Esophagus squamous epithelium (tissue), 5 donors: ENCODE measurements around the gene TRMT10B. TPM values are rescaled to one million over a fixed set of nuclear protein-coding genes. Genes with fewer than 3 reads are reported as not detected.

Source experiments
- DNase-seq: peaks from one replicate; lab custom pipeline; 2025; lab: John Stamatoyannopoulos, UW
- H3K27ac ChIP-seq, 4 donors: fragments of 200-600 bp; sonication (generic); one replicate each; pipeline ENCODE4 v1.5.1; 2016 to 2019; ENCODE audit warnings: mild to moderate bottlenecking in 1 of 4
- H3K27me3 ChIP-seq, 4 donors: fragments of 200-600 bp; sonication (generic); 1 replicate in 3 of 4; 2 replicates in 1 of 4; pipeline versions ENCODE4 v1.5.1 to v1.6.0; 2017 to 2021; ENCODE audit warnings: antibody characterized with exemption in 1 of 4
- H3K36me3 ChIP-seq, 3 donors: fragments of 200-600 bp; sonication (generic); one replicate each; pipeline ENCODE4 v1.5.1; 2016 to 2019
- H3K4me1 ChIP-seq, 3 donors: fragments of 200-600 bp; sonication (generic); one replicate each; pipeline ENCODE4 v1.5.1; 2017 to 2019
- H3K4me3 ChIP-seq, 4 donors: fragments of 200-600 bp; sonication (generic); 1 replicate in 3 of 4; 2 replicates in 1 of 4; pipeline ENCODE4 v1.5.1; 2016 to 2019; ENCODE audit warnings: mild to moderate bottlenecking in 2 of 4, moderate library complexity in 1 of 4
- H3K9me3 ChIP-seq, 3 donors: fragments of 200-600 bp; sonication (generic); one replicate each; pipeline ENCODE4 v1.5.1; 2016 to 2019
- POLR2A ChIP-seq, 4 donors: fragments of 450-650 bp; IDR thresholded peaks; one replicate each; pipeline ENCODE4 v1.6.1; 2017; ENCODE audit warnings: antibody characterized with exemption in 4 of 4, mild to moderate bottlenecking in 4 of 4, moderate library complexity in 3 of 4
- WGBS, 2 donors: methylation state at CpG; one replicate each; pipeline ENCODE4 v1.1.5; 2018; 5-methylcytosine and 5-hydroxymethylcytosine counted together
- intact Hi-C: fragments of 100-400 bp; cut with DNase I; formaldehyde crosslinking; loops from one replicate; pipeline ENCODE4 v1.15.0; 2022
- total RNA-seq, 4 donors: library from RNA; depleted of rRNA; stranded (reverse); fragments of >200 nt; gene quantifications; one replicate each; pipeline ENCODE4 v1.1.0, GENCODE V29; 2016
- TF ChIP-seq, protein P1 (sequence below), 6 experiments: fragments of 450-650 bp in 4 of 6; fragments of 200-600 bp in 2 of 6; sonication (generic) in 2 of 6; IDR thresholded peaks; one replicate each; pipeline ENCODE4 v1.5.1; 2016 to 2019; ENCODE audit warnings: antibody characterized with exemption in 6 of 6, mild to moderate bottlenecking in 4 of 6, moderate library complexity in 4 of 6
- donor health status: DM: yes; HTN: yes; CAD: no.

The TRMT10B gene
- total RNA-seq, 4 donors from 2014 or later = 2.1 to 6.5 (median 3.0) TPM

DNA sequence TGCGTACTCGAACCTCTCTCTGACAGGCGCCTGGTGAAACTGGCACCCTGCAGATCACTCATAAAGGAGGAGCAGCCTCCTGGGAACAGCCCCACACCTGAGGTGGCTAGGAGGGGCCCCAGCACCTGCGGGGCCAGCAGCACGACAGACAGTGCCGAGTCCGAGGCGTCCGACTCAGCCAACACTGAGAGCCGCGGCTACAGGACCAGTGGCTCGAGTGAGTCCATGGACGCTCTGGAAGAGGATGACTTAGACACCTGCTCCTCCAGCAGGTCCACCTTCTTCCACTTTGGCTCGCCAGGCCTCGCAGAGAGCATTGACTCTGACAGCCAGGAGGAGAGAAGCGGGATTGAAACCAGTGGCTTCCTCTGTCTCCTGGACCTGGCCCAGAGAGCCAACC is 13.5 kb upstream of the TRMT10B start:
- Histone ChIP-seq H3K27ac (no peak overlapping the region), H3K9me3 (no peaks in the 10 kb centered on the region), H3K36me3 (no peaks in the 10 kb centered on the region), H3K4me3 (no peak overlapping the region), H3K4me1 (no peaks in the 10 kb centered on the region), H3K27me3 (peaks cover 0 to 5% (median 0%) of the 10 kb centered on the region in 4 donors)
- TF ChIP-seq, protein P1, sequence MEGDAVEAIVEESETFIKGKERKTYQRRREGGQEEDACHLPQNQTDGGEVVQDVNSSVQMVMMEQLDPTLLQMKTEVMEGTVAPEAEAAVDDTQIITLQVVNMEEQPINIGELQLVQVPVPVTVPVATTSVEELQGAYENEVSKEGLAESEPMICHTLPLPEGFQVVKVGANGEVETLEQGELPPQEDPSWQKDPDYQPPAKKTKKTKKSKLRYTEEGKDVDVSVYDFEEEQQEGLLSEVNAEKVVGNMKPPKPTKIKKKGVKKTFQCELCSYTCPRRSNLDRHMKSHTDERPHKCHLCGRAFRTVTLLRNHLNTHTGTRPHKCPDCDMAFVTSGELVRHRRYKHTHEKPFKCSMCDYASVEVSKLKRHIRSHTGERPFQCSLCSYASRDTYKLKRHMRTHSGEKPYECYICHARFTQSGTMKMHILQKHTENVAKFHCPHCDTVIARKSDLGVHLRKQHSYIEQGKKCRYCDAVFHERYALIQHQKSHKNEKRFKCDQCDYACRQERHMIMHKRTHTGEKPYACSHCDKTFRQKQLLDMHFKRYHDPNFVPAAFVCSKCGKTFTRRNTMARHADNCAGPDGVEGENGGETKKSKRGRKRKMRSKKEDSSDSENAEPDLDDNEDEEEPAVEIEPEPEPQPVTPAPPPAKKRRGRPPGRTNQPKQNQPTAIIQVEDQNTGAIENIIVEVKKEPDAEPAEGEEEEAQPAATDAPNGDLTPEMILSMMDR (IDR thresholded peaks at IDR 0.05) = no peak
- no peak for TF ChIP-seq POLR2A (IDR thresholded peaks at IDR 0.05)
- intact Hi-C loops = no loop called here
- WGBS, 2 donors = 89 to 100% methylated on average over 2 to 10 of the region's 16 CpGs
- no peak for DNase-seq

DNA sequence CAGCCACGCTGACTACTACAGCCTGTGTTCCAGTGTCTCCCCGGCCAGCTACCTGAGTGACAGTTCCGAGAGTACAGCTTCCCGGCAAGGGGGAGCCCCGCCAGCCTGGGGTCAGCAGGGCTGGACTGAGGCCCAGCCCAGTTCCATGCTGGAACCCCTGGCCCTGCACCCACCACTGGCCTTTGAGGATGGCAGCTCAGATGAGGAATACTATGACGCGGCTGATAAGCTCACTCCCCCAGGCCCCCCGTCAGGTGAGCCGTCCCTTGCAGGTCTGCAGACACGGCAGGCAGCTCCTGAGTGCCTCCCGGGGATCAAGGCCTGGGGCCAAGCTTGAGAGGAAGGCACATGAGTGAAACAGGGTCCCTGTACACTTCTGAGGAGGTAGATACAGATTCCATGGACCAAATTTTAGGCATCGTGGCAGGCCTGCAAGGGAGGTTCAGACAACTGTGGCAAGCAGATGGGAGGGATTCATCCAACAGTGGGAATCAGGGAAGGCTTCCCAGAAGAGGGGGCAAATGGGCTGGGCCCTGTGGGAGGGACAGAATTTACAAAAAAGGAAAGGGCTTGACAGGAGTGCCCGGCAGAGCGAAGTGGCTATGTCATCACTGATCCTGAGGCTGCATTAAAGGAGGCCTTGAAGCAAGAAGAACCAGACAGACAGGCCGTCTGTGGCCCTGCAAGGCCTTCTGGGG is 12.8 kb upstream of the TRMT10B start:
- Histone ChIP-seq H3K27ac (no peak overlapping the region), H3K4me3 (no peak overlapping the region), H3K4me1 (no peaks in the 10 kb centered on the region), H3K36me3 (no peaks in the 10 kb centered on the region), H3K9me3 (no peaks in the 10 kb centered on the region), H3K27me3 (no peaks in the 10 kb centered on the region)
- 83 to 92% methylated on average over 3 to 4 of the region's 15 CpGs for WGBS, 2 donors
- no peak for DNase-seq
- intact Hi-C loops = no loop called here
- TF ChIP-seq POLR2A (IDR thresholded peaks at IDR 0.05) = no peak
- TF ChIP-seq, protein P1 (IDR thresholded peaks at IDR 0.05) = no peak

DNA sequence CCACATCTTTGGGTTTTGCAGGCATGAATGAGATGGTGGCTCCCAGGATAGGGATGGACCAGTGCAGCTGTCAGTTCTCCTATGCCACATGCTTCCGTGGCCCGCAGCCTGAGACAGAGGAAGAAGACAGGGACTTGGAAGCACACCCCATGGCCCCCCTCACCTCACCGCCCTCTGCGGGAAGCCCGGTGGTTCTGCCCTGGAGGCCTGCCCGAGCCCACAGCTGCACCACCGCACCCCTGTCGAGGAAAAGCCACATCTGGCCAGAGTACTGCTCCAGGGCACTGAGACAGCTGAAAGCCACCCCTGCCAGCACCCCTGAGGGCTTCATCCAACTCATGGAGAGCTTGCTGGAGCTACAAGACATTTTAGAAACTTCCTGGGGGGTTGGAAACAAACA is 7.6 kb upstream of the TRMT10B start:
- DNase-seq = no peak
- no peaks in the 10 kb centered on the region for H3K9me3 ChIP-seq
- WGBS, 2 donors = no CpG with 5 or more reads among the region's 8 CpGs
- intact Hi-C loops = no loop called here
- H3K27me3 ChIP-seq = no peaks in the 10 kb centered on the region
- no peak overlapping the region for H3K27ac ChIP-seq
- H3K4me1 ChIP-seq = no peaks in the 10 kb centered on the region
- no peak for TF ChIP-seq POLR2A (IDR thresholded peaks at IDR 0.05)
- TF ChIP-seq, protein P1 (IDR thresholded peaks at IDR 0.05) = no peak
- no peaks in the 10 kb centered on the region for H3K36me3 ChIP-seq
- H3K4me3 ChIP-seq = no peak overlapping the region

DNA sequence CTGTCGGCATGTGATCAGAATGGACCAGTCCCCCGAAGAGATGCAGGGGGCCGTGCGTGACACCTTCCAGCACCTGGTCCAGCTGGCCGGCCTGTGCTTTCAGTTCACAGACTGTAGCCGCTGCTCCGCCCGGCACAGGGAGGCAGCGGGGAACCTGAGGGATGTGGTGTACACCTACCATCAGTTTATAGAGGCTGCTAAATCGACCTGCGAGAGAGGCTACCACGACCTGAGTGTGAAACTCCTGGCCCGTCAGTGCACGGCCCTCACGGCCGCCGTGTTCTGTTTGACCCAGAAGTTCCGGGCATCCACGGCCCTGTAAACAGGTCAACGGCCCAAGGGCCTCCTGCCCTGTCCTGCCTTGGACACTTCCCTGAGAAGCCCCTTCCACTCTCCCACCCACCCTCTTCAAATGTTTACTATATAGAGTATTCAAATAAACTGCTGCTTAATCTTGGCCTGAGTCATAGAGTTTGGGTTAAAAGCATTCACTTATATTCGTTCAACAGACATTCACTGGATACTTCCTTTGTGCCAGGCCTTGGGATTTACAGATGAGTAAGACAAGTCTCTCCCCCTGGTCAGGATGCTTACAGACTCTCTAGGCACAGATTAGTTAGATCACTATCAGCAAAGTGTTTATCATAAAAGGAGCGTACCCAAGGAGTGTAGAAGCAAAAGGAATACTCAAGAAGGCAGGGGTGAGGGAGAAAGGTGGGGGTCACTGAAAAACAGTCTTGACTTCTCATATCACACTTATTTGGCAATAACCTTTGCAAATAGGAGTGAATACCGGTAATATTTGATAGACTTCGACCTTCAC is 6.9 kb upstream of the TRMT10B start:
- Histone ChIP-seq H3K4me3 (no peak overlapping the region), H3K9me3 (no peaks in the 10 kb centered on the region), H3K27ac (no peak overlapping the region), H3K27me3 (no peaks in the 10 kb centered on the region), H3K36me3 (no peaks in the 10 kb centered on the region), H3K4me1 (no peaks in the 10 kb centered on the region)
- WGBS, 2 donors = 75 to 78% methylated on average over 12 to 15 of the region's 24 CpGs
- TF ChIP-seq POLR2A (IDR thresholded peaks at IDR 0.05) = no peak
- TF ChIP-seq, protein P1 (IDR thresholded peaks at IDR 0.05) = no peak
- DNase-seq = no peak
- intact Hi-C loops = no loop called here

DNA sequence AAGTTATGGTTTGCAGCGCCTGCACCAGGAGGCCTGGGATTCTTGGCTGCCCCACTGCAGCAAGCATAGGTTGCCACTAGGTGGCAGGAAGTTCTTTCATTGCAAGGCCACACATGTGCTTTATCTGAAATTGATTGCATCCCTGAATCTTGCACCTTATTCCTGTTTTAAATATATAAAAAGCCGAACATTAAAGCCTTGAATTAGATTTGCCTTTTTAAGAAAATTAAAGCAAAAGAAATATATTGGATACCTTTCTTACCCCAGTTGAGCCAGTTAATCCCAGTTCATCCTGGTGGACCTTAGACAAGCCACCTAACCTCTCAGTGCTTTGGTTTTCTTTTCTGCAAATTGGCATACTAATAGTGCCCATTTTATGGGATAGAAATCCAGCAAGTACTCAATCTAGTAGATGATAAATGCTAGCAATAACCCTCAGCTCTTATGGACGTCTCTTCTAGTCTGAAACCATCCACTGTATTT is 6.3 kb upstream of the TRMT10B start:
- TF ChIP-seq POLR2A (IDR thresholded peaks at IDR 0.05) = no peak
- TF ChIP-seq, protein P1 (IDR thresholded peaks at IDR 0.05) = peak; percentile 73 to 93 (median 82)
- Histone ChIP-seq H3K4me1 (no peaks in the 10 kb centered on the region), H3K4me3 (no peak overlapping the region), H3K36me3 (no peaks in the 10 kb centered on the region), H3K9me3 (no peaks in the 10 kb centered on the region), H3K27ac (no peak overlapping the region), H3K27me3 (no peaks in the 10 kb centered on the region)
- 34 to 37% methylated on average over 3 of the region's 3 CpGs for WGBS, 2 donors
- intact Hi-C loops = no loop called here
- DNase-seq = no peak
